GM19467 (cell line): ENCODE measurements around the gene CFAP92.
"Not testable (repeated sequence)": the region's sequence is repeated elsewhere in the genome, so short reads cannot be mapped to it uniquely, and the experiment has no call there.

Experiments used
- ATAC-seq: cut with Tn5 transposase; IDR thresholded peaks from one replicate; pipeline ENCODE4 v1.9.1; 2021; ENCODE audit warnings: mild to moderate bottlenecking, moderate library complexity; ENCODE audit not compliant: unreplicated experiment

Gene CFAP92

GRCh38 chr3:128872744-128873143 lies 121.1 kb downstream of the CFAP92 start:
- ATAC-seq: no peak

- ATAC-seq: no peak
These were observed 121.6 kb downstream of the CFAP92 start for GRCh38 chr3:128872282-128872681.

GRCh38 chr3:128870347-128870746 lies 123.5 kb downstream of the CFAP92 start:
- ATAC-seq: no peak

GRCh38 chr3:128867200-128868125 lies 126.4 kb downstream of the CFAP92 start:
- no peak for ATAC-seq

GRCh38 chr3:128864849-128865804 lies 128.7 kb downstream of the CFAP92 start:
- not testable (repeated sequence) for ATAC-seq

- no peak for ATAC-seq
These were observed 129.5 kb downstream of the CFAP92 start for GRCh38 chr3:128864351-128864811.

- no peak for ATAC-seq
These were observed 130.3 kb downstream of the CFAP92 start for GRCh38 chr3:128863560-128863959.

- ATAC-seq: no peak
These were observed 132.4 kb downstream of the CFAP92 start for GRCh38 chr3:128861491-128861890.
